ENCODE results near the gene RNF138. TPM values are rescaled to one million over a fixed set of nuclear protein-coding genes. Genes with fewer than 3 reads are reported as not detected.

The RNF138 gene
- total and polyA plus RNA-seq, 2 donors (not counting 1 experiment from before 2014, with no cell fraction given) = 30.9 to 60.8 TPM

DNA sequence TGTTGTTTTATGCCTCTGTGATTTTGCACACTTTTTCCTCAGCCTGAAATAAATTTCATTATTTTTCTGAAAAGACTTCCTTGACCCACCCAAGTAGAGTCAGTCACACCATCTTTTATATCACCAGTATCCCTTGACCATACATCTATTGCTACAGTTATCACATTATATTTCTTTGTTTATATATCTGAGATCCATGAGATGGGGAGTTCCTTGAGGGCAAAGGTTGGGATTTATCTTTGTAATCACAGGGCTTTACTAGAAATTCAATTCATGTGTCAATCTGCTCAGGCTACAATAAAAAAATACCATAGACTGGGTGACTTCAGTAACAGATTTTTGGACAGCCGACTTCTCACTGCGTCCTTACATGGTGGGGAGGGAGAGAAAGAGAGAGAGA is 12.8 kb upstream of the RNF138 start:
- H4K20me1 ChIP-seq (ENCODE audit: control insufficient read depth, insufficient read depth, low read length, poor library complexity, severe bottlenecking) = no peaks in the 10 kb centered on the region
- no peak overlapping the region for H3K4me3 ChIP-seq (ENCODE audit: control extremely low read depth in 1 of 5, extremely low read depth in 1 of 5, insufficient read depth in 1 of 5, low read depth in 2 of 5, low read length in 4 of 5)
- no peak overlapping the region for H3K4me2 ChIP-seq (replicated peaks; ENCODE audit: low read depth, low read length, poor library complexity, severe bottlenecking)
- peaks cover 0 to 6% of the 10 kb centered on the region in 2 donors for H3K4me1 ChIP-seq (ENCODE audit: control insufficient read depth in 2 of 2, insufficient read depth in 2 of 2, low read length in 2 of 2)
- CTCF ChIA-PET = interaction anchor here (1.9 kb wide), 1 partner anchor 60 kb away, joined by 5 read pairs; the partner anchor contains the start of gene RNF125
- H3K79me2 ChIP-seq (ENCODE audit: control insufficient read depth, insufficient read depth, low read length) = no peaks in the 10 kb centered on the region
- peaks cover 2% of the 10 kb centered on the region for H3K4me1 Mint-ChIP-seq
- no peak for TF ChIP-seq EZH2 (IDR thresholded peaks at IDR 0.05; ENCODE audit: borderline replicate concordance, insufficient read depth, low read depth, low read length, poor library complexity, severe bottlenecking)
- TF ChIP-seq, protein P1, sequence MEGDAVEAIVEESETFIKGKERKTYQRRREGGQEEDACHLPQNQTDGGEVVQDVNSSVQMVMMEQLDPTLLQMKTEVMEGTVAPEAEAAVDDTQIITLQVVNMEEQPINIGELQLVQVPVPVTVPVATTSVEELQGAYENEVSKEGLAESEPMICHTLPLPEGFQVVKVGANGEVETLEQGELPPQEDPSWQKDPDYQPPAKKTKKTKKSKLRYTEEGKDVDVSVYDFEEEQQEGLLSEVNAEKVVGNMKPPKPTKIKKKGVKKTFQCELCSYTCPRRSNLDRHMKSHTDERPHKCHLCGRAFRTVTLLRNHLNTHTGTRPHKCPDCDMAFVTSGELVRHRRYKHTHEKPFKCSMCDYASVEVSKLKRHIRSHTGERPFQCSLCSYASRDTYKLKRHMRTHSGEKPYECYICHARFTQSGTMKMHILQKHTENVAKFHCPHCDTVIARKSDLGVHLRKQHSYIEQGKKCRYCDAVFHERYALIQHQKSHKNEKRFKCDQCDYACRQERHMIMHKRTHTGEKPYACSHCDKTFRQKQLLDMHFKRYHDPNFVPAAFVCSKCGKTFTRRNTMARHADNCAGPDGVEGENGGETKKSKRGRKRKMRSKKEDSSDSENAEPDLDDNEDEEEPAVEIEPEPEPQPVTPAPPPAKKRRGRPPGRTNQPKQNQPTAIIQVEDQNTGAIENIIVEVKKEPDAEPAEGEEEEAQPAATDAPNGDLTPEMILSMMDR (IDR thresholded peaks at IDR 0.05) = no peak
- no peaks in the 10 kb centered on the region for H3K9me3 Mint-ChIP-seq (ENCODE audit: insufficient read depth)
- no peak overlapping the region for H3K9ac ChIP-seq (ENCODE audit: low read length)
- H3K9me3 ChIP-seq (ENCODE audit: control extremely low read depth in 1 of 3, control insufficient read depth in 2 of 3, insufficient read depth in 1 of 3, low read length in 2 of 3) = peaks cover 0 to 6% (median 0%) of the 10 kb centered on the region in 3 donors
- DNase-seq (no peak), ATAC-seq (ENCODE audit: low read depth) (no peak)
- H2AFZ ChIP-seq (ENCODE audit: insufficient read depth, low read depth, low read length, poor library complexity, severe bottlenecking) = no peak overlapping the region
- no peaks in the 10 kb centered on the region for H3K36me3 ChIP-seq (replicated peaks in 1 of 2; ENCODE audit: control extremely low read depth in 1 of 2, control insufficient read depth in 1 of 2, extremely low read depth in 1 of 2, insufficient read depth in 2 of 2, low read length in 1 of 2)
- WGBS (ENCODE audit: insufficient coverage) = no CpG with 5 or more reads among the region's 2 CpGs
- H3K4me3 Mint-ChIP-seq = no peak overlapping the region
- intact Hi-C loops (cut with micrococcal nuclease) = no loop called here
- H3K27ac Mint-ChIP-seq = no peak overlapping the region
- H3K27ac ChIP-seq (ENCODE audit: low read length in 2 of 2) = no peak overlapping the region
- no peaks in the 10 kb centered on the region for H3K27me3 ChIP-seq (replicated peaks in 1 of 4; ENCODE audit: control extremely low read depth in 1 of 4, control insufficient read depth in 3 of 4, insufficient read depth in 4 of 4, low read length in 3 of 4)
- POLR2A ChIA-PET = no interaction called here
- no peaks in the 10 kb centered on the region for H3K27me3 Mint-ChIP-seq

DNA sequence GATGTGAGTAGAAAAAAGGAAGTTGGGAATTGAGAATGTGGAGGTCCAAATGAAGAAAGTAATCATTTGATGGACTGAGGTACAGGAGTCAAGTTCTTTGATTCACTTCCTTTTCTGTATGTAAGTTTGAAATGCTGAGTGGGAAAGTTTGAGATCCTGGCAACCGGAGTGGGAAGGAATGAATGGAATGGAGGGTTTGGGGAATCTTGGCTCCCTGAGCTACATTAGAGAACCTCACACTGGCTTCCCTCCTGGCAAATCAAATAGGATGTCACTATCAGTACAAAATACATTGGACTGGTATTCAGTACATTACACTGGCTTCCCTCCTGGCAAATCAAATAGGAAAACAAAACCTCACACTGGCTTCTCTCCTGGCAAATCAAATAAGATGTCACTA is 9.8 kb upstream of the RNF138 start:
- Mint-ChIP-seq H3K27ac (no peak overlapping the region), H3K4me3 (no peak overlapping the region), H3K4me1 (peaks cover 16% of the 10 kb centered on the region), H3K9me3 (ENCODE audit: insufficient read depth) (no peaks in the 10 kb centered on the region), H3K27me3 (no peaks in the 10 kb centered on the region)
- Histone ChIP-seq H3K36me3 (replicated peaks in 1 of 2; ENCODE audit: control extremely low read depth in 1 of 2, control insufficient read depth in 1 of 2, extremely low read depth in 1 of 2, insufficient read depth in 2 of 2, low read length in 1 of 2) (no peaks in the 10 kb centered on the region), H2AFZ (ENCODE audit: insufficient read depth, low read depth, low read length, poor library complexity, severe bottlenecking) (no peak overlapping the region), H4K20me1 (ENCODE audit: control insufficient read depth, insufficient read depth, low read length, poor library complexity, severe bottlenecking) (no peaks in the 10 kb centered on the region), H3K4me1 (ENCODE audit: control insufficient read depth in 2 of 2, insufficient read depth in 2 of 2, low read length in 2 of 2) (peaks cover 11 to 25% of the 10 kb centered on the region in 2 donors), H3K4me2 (replicated peaks; ENCODE audit: low read depth, low read length, poor library complexity, severe bottlenecking) (no peak overlapping the region), H3K4me3 (ENCODE audit: control extremely low read depth in 1 of 5, extremely low read depth in 1 of 5, insufficient read depth in 1 of 5, low read depth in 2 of 5, low read length in 4 of 5) (no peak overlapping the region), H3K9ac (ENCODE audit: low read length) (no peak overlapping the region), H3K27me3 (replicated peaks in 1 of 4; ENCODE audit: control extremely low read depth in 1 of 4, control insufficient read depth in 3 of 4, insufficient read depth in 4 of 4, low read length in 3 of 4) (no peaks in the 10 kb centered on the region), H3K9me3 (ENCODE audit: control extremely low read depth in 1 of 3, control insufficient read depth in 2 of 3, insufficient read depth in 1 of 3, low read length in 2 of 3) (peaks cover 0 to 6% (median 0%) of the 10 kb centered on the region in 3 donors), H3K79me2 (ENCODE audit: control insufficient read depth, insufficient read depth, low read length) (no peaks in the 10 kb centered on the region), H3K27ac (ENCODE audit: low read length in 2 of 2) (no peak overlapping the region)
- no CpG with 5 or more reads among the region's 1 CpG for WGBS (ENCODE audit: insufficient coverage)
- DNase-seq (no peak), ATAC-seq (ENCODE audit: low read depth) (no peak)
- ChIA-PET CTCF (interaction anchor here (2.4 kb wide), 1 partner anchor 10 kb away, joined by 7 read pairs; no protein-coding TSS in a partner anchor), POLR2A (no interaction called here)
- intact Hi-C loops (cut with micrococcal nuclease) = no loop called here
- TF ChIP-seq EZH2 (IDR thresholded peaks at IDR 0.05; ENCODE audit: borderline replicate concordance, insufficient read depth, low read depth, low read length, poor library complexity, severe bottlenecking) = no peak
- TF ChIP-seq, protein P1 (IDR thresholded peaks at IDR 0.05) = no peak

Data from B cell (primary cell).